SK-N-SH (cell line): ENCODE data around the gene EHMT2. TPM values are rescaled to one million over a fixed set of nuclear protein-coding genes. Genes with fewer than 3 reads are reported as not detected.

Experiments used
- CTCF ChIA-PET: fragments of 300-600, 350-600 bp; formaldehyde crosslinking; extraction: SDS; loops from one replicate; lab custom pipeline; 2021; lab: Yijun Ruan, JAX
- POLR2A ChIA-PET: fragments of 350-600 bp; sonication (Branson Sonifier 250); formaldehyde crosslinking; extraction: SDS; loops from one replicate; lab custom pipeline; 2020; ENCODE audit warnings: antibody characterized with exemption, inconsistent platforms; lab: Yijun Ruan, JAX
- DNase-seq: peaks from one replicate; pipeline ENCODE4 v3.0.0; 2012
- H2AFZ ChIP-seq: fragments of 200-600 bp; sonication (generic); 2 replicates; pipeline ENCODE4 v1.8.1; 2016; ENCODE audit warnings: antibody characterized with exemption, mild to moderate bottlenecking, low read depth
- H3F3A ChIP-seq: fragments of 200-600 bp; sonication (generic); replicated peaks from 2 replicates; pipeline ENCODE3; 2016; ENCODE audit warnings: antibody characterized with exemption, mild to moderate bottlenecking; ENCODE audit not compliant: insufficient read depth
- H3K27ac ChIP-seq, 2 experiments: fragments of 200-500 bp in 1 of 2; fragments of 200-600 bp in 1 of 2; sonication (Bioruptor generic) in 1 of 2; sonication (generic), shearing (Covaris generic) in 1 of 2; 2 replicates each; pipeline versions ENCODE4 v1.5.1 to v1.6.1; 2014 to 2016; ENCODE audit warnings: low read depth in 2 of 2, inconsistent platforms in 1 of 2, low read length in 1 of 2, mild to moderate bottlenecking in 1 of 2, mixed read lengths in 1 of 2
- H3K27me3 ChIP-seq: fragments of 200-600 bp; sonication (generic), shearing (Covaris generic); 2 replicates; pipeline ENCODE4 v1.6.1; 2016; ENCODE audit warnings: mixed run types; ENCODE audit not compliant: insufficient read depth
- H3K36me3 ChIP-seq, 2 experiments: fragments of 200-500 bp in 1 of 2; fragments of 200-600 bp in 1 of 2; sonication (Bioruptor generic) in 1 of 2; sonication (generic) in 1 of 2; replicated peaks in 1 of 2; 2 replicates each; pipeline versions ENCODE3 to v1.5.1; 2014 to 2016; ENCODE audit warnings: low read length in 1 of 2, mild to moderate bottlenecking in 1 of 2; ENCODE audit not compliant: insufficient read depth in 2 of 2, control insufficient read depth in 1 of 2
- H3K4me1 ChIP-seq, 2 experiments: fragments of 200-500 bp in 1 of 2; fragments of 200-600 bp in 1 of 2; sonication (Bioruptor generic) in 1 of 2; sonication (generic), shearing (Covaris generic) in 1 of 2; 2 replicates each; pipeline versions ENCODE4 v1.5.1 to v1.6.1; 2014 to 2016; ENCODE audit warnings: low read depth in 1 of 2, low read length in 1 of 2, mixed run types in 1 of 2; ENCODE audit not compliant: insufficient read depth in 2 of 2, control insufficient read depth in 1 of 2
- H3K4me2 ChIP-seq: fragments of 200-600 bp; sonication (generic), shearing (Covaris generic); 2 replicates; pipeline ENCODE4 v1.6.1; 2017; ENCODE audit warnings: mixed run types
- H3K4me3 ChIP-seq, 2 experiments: fragments of 200-500 bp in 1 of 2; fragments of 200-600 bp in 1 of 2; sonication (Bioruptor generic) in 1 of 2; sonication (generic), shearing (Covaris generic) in 1 of 2; 2 replicates each; pipeline versions ENCODE4 v1.5.1 to v1.8.1; 2014 to 2016; ENCODE audit warnings: low read depth in 2 of 2, inconsistent platforms in 1 of 2, low read length in 1 of 2, mild to moderate bottlenecking in 1 of 2, mixed read lengths in 1 of 2, moderate library complexity in 1 of 2
- H3K79me2 ChIP-seq: fragments of 200-600 bp; sonication (generic); 2 replicates; pipeline ENCODE4 v1.8.1; 2017; ENCODE audit warnings: mild to moderate bottlenecking; ENCODE audit not compliant: insufficient read depth
- H3K9ac ChIP-seq: fragments of 200-600 bp; sonication (generic); 2 replicates; pipeline ENCODE4 v1.6.1; 2017; ENCODE audit warnings: mixed run types
- H3K9me2 ChIP-seq: fragments of 200-600 bp; sonication (generic); 2 replicates; pipeline ENCODE4 v1.6.1; 2017; ENCODE audit warnings: mixed run types
- H3K9me3 ChIP-seq: fragments of 200-600 bp; sonication (generic); 2 replicates; pipeline ENCODE4 v1.6.1; 2017; ENCODE audit warnings: mixed run types, mild to moderate bottlenecking, moderate library complexity
- H4K20me1 ChIP-seq: fragments of 200-600 bp; sonication (generic); 2 replicates; pipeline ENCODE4 v1.6.1; 2017; ENCODE audit warnings: mild to moderate bottlenecking, mixed run types; ENCODE audit not compliant: insufficient read depth
- EP300 ChIP-seq, 2 experiments: IDR thresholded peaks; 2 replicates each; pipeline versions ENCODE4 v1.4.0 to v1.6.1; 2012; ENCODE audit warnings: borderline replicate concordance in 1 of 2, low read depth in 1 of 2, low read length in 1 of 2
- EZH2phosphoT487 ChIP-seq: fragments of 200-600 bp; sonication (generic); IDR thresholded peaks from 2 replicates; pipeline ENCODE4 v1.6.1; 2017; ENCODE audit warnings: low read depth, mixed run types, mild to moderate bottlenecking, antibody characterized with exemption, moderate library complexity, borderline replicate concordance
- FOXJ3 ChIP-seq: sonication (generic); formaldehyde crosslinking; IDR thresholded peaks from 2 replicates; pipeline ENCODE4 v1.5.1; 2020; ENCODE audit warnings: mild to moderate bottlenecking, missing genetic modification reagents
- FOXM1 ChIP-seq: IDR thresholded peaks from 2 replicates; pipeline ENCODE4 v1.4.0; 2012; ENCODE audit warnings: low read depth, mild to moderate bottlenecking
- IRF3 ChIP-seq: fragments of 150-350 bp; IDR thresholded peaks from 2 replicates; pipeline ENCODE4 v1.6.1; 2016; ENCODE audit warnings: mild to moderate bottlenecking, low read depth, low read length
- MAX ChIP-seq: IDR thresholded peaks from 2 replicates; pipeline ENCODE4 v1.4.0; 2012; ENCODE audit warnings: low read depth
- MEF2A ChIP-seq: IDR thresholded peaks from 2 replicates; pipeline ENCODE4 v1.4.0; 2012; ENCODE audit warnings: low read depth, borderline replicate concordance
- MXI1 ChIP-seq: IDR thresholded peaks from 2 replicates; pipeline ENCODE4 v1.6.1; 2012; ENCODE audit warnings: mild to moderate bottlenecking, low read depth, low read length, improper control_type of control experiment
- PBX3 ChIP-seq: IDR thresholded peaks from 2 replicates; pipeline ENCODE4; 2012
- POLR2AphosphoS5 ChIP-seq: IDR thresholded peaks from 2 replicates; pipeline ENCODE4 v1.6.1; 2012; ENCODE audit warnings: low read depth, low read length
- TCF12 ChIP-seq: IDR thresholded peaks from 2 replicates; pipeline ENCODE4 v1.4.0; 2012
- WGBS: methylation state at CpG from one replicate; pipeline ENCODE4 v1.1.6; 2017; ENCODE audit warnings: low lambda C conversion rate; 5-methylcytosine and 5-hydroxymethylcytosine counted together
- polyA plus RNA-seq, 3 experiments: library from polyadenylated mRNA; depleted of rRNA; stranded (reverse); fragments of >200 nt; gene quantifications; 2 replicates each; pipeline ENCODE4 v1.2.3, GENCODE V29; 2012

EHMT2 gene
- polyA plus RNA-seq, 1 of the 3 experiments (the other 2 are of a cell fraction) = 72.0 TPM

DNA sequence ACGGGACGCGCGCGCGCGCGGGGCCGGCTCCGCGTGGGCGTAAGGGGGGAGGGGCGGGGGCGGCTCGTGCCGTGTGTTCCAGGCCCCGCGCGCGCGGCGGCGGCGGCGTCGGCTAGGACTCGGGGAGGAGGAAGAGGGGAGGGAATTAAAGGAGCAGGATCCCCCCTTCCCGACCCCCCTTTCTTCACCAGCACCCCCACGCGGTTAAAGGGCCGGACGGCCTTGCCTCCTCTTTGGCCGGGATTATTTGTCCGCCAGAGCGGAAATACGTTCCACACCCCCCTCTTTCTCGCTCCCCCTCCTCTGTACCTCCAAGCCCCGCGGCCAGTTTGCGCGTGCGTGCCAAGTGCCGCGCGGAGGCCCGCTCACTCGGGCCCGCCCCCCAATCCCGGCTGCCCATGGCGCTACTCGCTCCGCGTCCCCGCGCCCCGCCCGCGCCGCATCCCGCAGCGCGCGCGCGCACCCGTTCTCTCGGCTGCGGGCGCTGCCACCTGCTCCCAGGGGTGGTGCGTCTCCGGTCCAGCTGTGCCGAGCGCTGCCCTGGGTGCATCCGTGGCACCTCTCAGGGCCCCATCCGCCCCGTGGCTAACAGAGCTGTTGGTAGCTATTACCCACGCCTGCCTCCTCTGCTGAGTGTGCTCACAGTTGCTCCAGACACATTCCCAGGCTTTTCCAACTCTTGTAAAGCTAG lies 4.6 kb upstream of the EHMT2 start, which contains the start of gene ZBTB12 (continued):
- peak in 1 of 2 experiments; percentile 43; a peak in 1 of 4 replicates for TF ChIP-seq EP300 (IDR thresholded peaks at IDR 0.05; ENCODE audit: borderline replicate concordance in 1 of 2, low read depth in 1 of 2, low read length in 1 of 2)
- no peak for TF ChIP-seq FOXM1
- no peak for TF ChIP-seq EZH2phosphoT487
- TF ChIP-seq IRF3 = no peak
- TF ChIP-seq MXI1 = peak; percentile 42; the same call in 1 of the 2 replicates
- TF ChIP-seq POLR2AphosphoS5 = peak; percentile 59; the same call in 1 of the 2 replicates
- TF ChIP-seq MEF2A = no peak
- TF ChIP-seq PBX3 = peak; percentile 12; the same call in 1 of the 2 replicates
- peak; percentile 25; the same call in 1 of the 2 replicates for TF ChIP-seq TCF12

DNA sequence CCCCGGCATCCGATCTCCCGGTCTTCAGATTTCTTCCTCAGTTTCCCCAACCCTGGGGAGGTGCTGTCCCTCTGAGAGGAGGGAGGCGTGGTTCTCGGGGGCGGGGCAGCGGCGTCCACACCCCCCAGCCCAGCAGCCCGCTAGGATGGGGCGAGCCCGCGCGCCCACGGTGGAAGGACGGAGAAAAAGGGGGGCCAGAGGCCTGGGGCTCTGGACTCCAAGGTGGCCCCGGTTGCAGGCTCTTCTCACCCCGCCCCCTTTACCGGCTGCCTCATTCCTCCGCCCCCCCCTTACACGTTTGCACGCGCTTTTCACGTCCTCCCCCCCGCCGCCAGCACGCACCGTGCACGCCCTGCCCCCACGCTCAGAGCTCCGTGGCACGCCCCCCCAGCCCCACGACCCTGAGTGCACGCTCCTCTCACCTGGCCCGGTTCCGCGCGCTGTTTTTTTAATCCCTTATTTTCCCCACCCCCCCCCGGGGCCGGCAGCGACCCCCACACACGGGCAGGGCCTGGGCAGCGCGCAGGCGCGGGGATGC lies 4.0 kb upstream of the EHMT2 start:
- Histone ChIP-seq H3K27ac (peak overlapping the region; percentile 17 to 92; a peak in 3 of 4 replicates), H3K4me3 (peak overlapping the region; percentile 60 to 67), H3F3A (peaks cover 13% of the 10 kb centered on the region), H3K9me3 (no peaks in the 10 kb centered on the region), H3K27me3 (no peaks in the 10 kb centered on the region), H4K20me1 (no peaks in the 10 kb centered on the region), H3K4me2 (peak overlapping the region; percentile 77), H3K36me3 (no peaks in the 10 kb centered on the region), H3K79me2 (peaks cover 19% of the 10 kb centered on the region; the same call in 1 of the 2 replicates), H3K9ac (peak overlapping the region; percentile 62; the same call in 1 of the 2 replicates), H3K4me1 (peaks cover 5 to 36% of the 10 kb centered on the region in 2 experiments), H2AFZ (peak overlapping the region; percentile 22; the same call in 1 of the 2 replicates), H3K9me2 (no peaks in the 10 kb centered on the region)
- CTCF ChIA-PET = interaction anchor here (0.8 to 1.8 kb wide), 3 partner anchors 12 to 51 kb away, joined by 3 to 6 read pairs (median 4); no protein-coding TSS in a partner anchor
- TF ChIP-seq FOXJ3 (CRISPR knock-in tag) = no peak
- peak; percentile 12; the same call in 1 of the 2 replicates for TF ChIP-seq PBX3
- TF ChIP-seq MAX = 0 out of 2 replicates have a peak, but pooled peaks have one; percentile 3
- peak; percentile 83 for DNase-seq
- under 1% methylated on average over 30 of the region's 45 CpGs for WGBS
- POLR2A ChIA-PET = interaction anchor here (0.6 to 1.2 kb wide), 5 partner anchors 8 to 1213 kb away, joined by 3 to 4 read pairs (median 3); partner anchors contain the start of gene DXO
